Liver (tissue), 9 donors: ENCODE measurements around the gene APOF. TPM values are rescaled to one million over a fixed set of nuclear protein-coding genes. Genes with fewer than 3 reads are reported as not detected.

Experiments used
- DNase-seq: peaks from one replicate; pipeline ENCODE4 v3.0.0-alpha.2; 2017; ENCODE audit warnings: low spot score
- H3K27ac ChIP-seq, 2 donors: one replicate each; pipeline ENCODE4 v1.7.0; 2013; ENCODE audit warnings: inconsistent platforms in 2 of 2, low read length in 2 of 2, control low read depth in 1 of 2, low read depth in 1 of 2, mild to moderate bottlenecking in 1 of 2
- H3K27me3 ChIP-seq, 4 donors: one replicate each; pipeline versions ENCODE4 v1.6.1 to v1.7.0; 2013; ENCODE audit warnings: low read length in 3 of 4, inconsistent platforms in 1 of 4, mild to moderate bottlenecking in 1 of 4, moderate library complexity in 1 of 4; ENCODE audit not compliant: control insufficient read depth in 4 of 4, insufficient read depth in 4 of 4
- H3K36me3 ChIP-seq, 4 donors: one replicate each; pipeline versions ENCODE4 v1.6.1 to v1.7.0; 2013; ENCODE audit warnings: low read length in 3 of 4, mild to moderate bottlenecking in 3 of 4, low read depth in 1 of 4, moderate library complexity in 1 of 4; ENCODE audit not compliant: control insufficient read depth in 4 of 4, insufficient read depth in 3 of 4
- H3K4me1 ChIP-seq, 4 donors: one replicate each; pipeline versions ENCODE4 v1.6.1 to v1.7.0; 2013; ENCODE audit warnings: low read length in 3 of 4, mild to moderate bottlenecking in 3 of 4, moderate library complexity in 1 of 4; ENCODE audit not compliant: control insufficient read depth in 4 of 4, insufficient read depth in 4 of 4
- H3K4me3 ChIP-seq, 3 donors: one replicate each; pipeline versions ENCODE4 v1.6.1 to v1.7.0; 2013; ENCODE audit warnings: low read length in 3 of 3, control low read depth in 1 of 3, low read depth in 1 of 3, mild to moderate bottlenecking in 1 of 3
- H3K9ac ChIP-seq, 2 donors: one replicate each; pipeline ENCODE4 v1.7.0; 2013; ENCODE audit warnings: low read length in 2 of 2, mild to moderate bottlenecking in 2 of 2, moderate library complexity in 2 of 2, control low read depth in 1 of 2, low read depth in 1 of 2
- H3K9me3 ChIP-seq, 4 donors: one replicate each; pipeline versions ENCODE4 v1.6.1 to v1.7.0; 2013; ENCODE audit warnings: low read length in 3 of 4; ENCODE audit not compliant: control insufficient read depth in 4 of 4
- CTCF ChIP-seq: fragments of 150-350 bp; IDR thresholded peaks from 2 replicates; pipeline ENCODE4 v1.5.1; 2017; ENCODE audit warnings: improper control_type of control experiment, low read depth, low read length; ENCODE audit not compliant: missing input control
- EGR1 ChIP-seq, 2 donors: IDR thresholded peaks; 2 replicates each; pipeline ENCODE4 v1.6.1; 2016 to 2018; ENCODE audit warnings: antibody characterized with exemption in 2 of 2, low read depth in 2 of 2
- FOXA1 ChIP-seq: IDR thresholded peaks from 2 replicates; pipeline ENCODE4 v1.6.1; 2016; ENCODE audit warnings: antibody characterized with exemption
- FOXA2 ChIP-seq: IDR thresholded peaks from 2 replicates; pipeline ENCODE4 v1.6.1; 2016; ENCODE audit warnings: antibody characterized with exemption
- GABPA ChIP-seq, 2 donors: IDR thresholded peaks in 1 of 2; conservative IDR thresholded peaks in 1 of 2; 2 replicates each; pipeline ENCODE4 v1.6.1; 2016; ENCODE audit warnings: antibody characterized with exemption in 2 of 2, mild to moderate bottlenecking in 1 of 2, moderate library complexity in 1 of 2
- HNF4A ChIP-seq, 2 donors: conservative IDR thresholded peaks; 2 replicates each; pipeline ENCODE4 v1.6.1; 2016; ENCODE audit warnings: antibody characterized with exemption in 2 of 2, mild to moderate bottlenecking in 2 of 2
- HNF4G ChIP-seq: IDR thresholded peaks from 2 replicates; pipeline ENCODE4 v1.6.1; 2016; ENCODE audit warnings: antibody characterized with exemption
- JUND ChIP-seq, 2 donors: IDR thresholded peaks; 2 replicates each; pipeline ENCODE4 v1.6.1; 2016; ENCODE audit warnings: antibody characterized with exemption in 2 of 2
- MAX ChIP-seq: IDR thresholded peaks from 2 replicates; pipeline ENCODE4 v1.6.1; 2016; ENCODE audit warnings: antibody characterized with exemption
- NR2F2 ChIP-seq: IDR thresholded peaks from 2 replicates; pipeline ENCODE4 v1.6.1; 2016; ENCODE audit warnings: antibody characterized with exemption
- RAD21 ChIP-seq, 2 donors: IDR thresholded peaks; 2 replicates each; pipeline ENCODE4 v1.6.1; 2016; ENCODE audit warnings: antibody characterized with exemption in 2 of 2, mild to moderate bottlenecking in 2 of 2
- REST ChIP-seq: IDR thresholded peaks from 2 replicates; pipeline ENCODE4 v1.6.1; 2016; ENCODE audit warnings: antibody characterized with exemption, mild to moderate bottlenecking
- RXRA ChIP-seq, 2 donors: IDR thresholded peaks; 2 replicates each; pipeline ENCODE4 v1.6.1; 2017 to 2018; ENCODE audit warnings: antibody characterized with exemption in 2 of 2, mild to moderate bottlenecking in 1 of 2
- SP1 ChIP-seq: IDR thresholded peaks from 2 replicates; pipeline ENCODE4 v1.6.1; 2018; ENCODE audit warnings: antibody characterized with exemption, mild to moderate bottlenecking
- TAF1 ChIP-seq: conservative IDR thresholded peaks from 2 replicates; pipeline ENCODE4 v1.6.1; 2016; ENCODE audit warnings: antibody characterized with exemption, mild to moderate bottlenecking
- YY1 ChIP-seq: IDR thresholded peaks from 2 replicates; pipeline ENCODE4 v1.6.1; 2016; ENCODE audit warnings: antibody characterized with exemption, mild to moderate bottlenecking
- WGBS: extraction: QIAGEN DNeasy Blood & Tissue Kit; methylation state at CpG from one replicate; pipeline ENCODE4 v1.1.7; 2013; 5-methylcytosine and 5-hydroxymethylcytosine counted together
- polyA plus RNA-seq, 2 donors: library from polyadenylated mRNA; stranded (reverse) in 1 of 2; unstranded in 1 of 2; fragments of 200-250 nt in 1 of 2; fragments of >200 nt in 1 of 2; fragmentation: Nextera tagmentation in 1 of 2; extraction: Ambion mirVana in 1 of 2; gene quantifications; one replicate each; pipeline versions ENCODE4 v1.2.1 to v1.2.3, GENCODE V29; 2013 to 2015
- total RNA-seq, 2 donors: library from RNA; depleted of rRNA; stranded (reverse); fragments of >200 nt; gene quantifications; one replicate each; pipeline ENCODE4 v1.2.3, GENCODE V29; 2014
- TF ChIP-seq, protein P1 (sequence below): IDR thresholded peaks from 2 replicates; pipeline ENCODE4 v1.6.1; 2016; ENCODE audit warnings: antibody characterized with exemption
- TF ChIP-seq, protein P2 (sequence below): IDR thresholded peaks from 2 replicates; pipeline ENCODE4 v1.6.1; 2016; ENCODE audit warnings: antibody characterized with exemption
- donor health status: healthy.
- donor health status: healthy.
- donor health status: healthy.
- donor health status: healthy.
- donor health status: healthy.

APOF gene
- total and polyA plus RNA-seq, 4 donors = 11.9 to 335 (median 156) TPM

DNA sequence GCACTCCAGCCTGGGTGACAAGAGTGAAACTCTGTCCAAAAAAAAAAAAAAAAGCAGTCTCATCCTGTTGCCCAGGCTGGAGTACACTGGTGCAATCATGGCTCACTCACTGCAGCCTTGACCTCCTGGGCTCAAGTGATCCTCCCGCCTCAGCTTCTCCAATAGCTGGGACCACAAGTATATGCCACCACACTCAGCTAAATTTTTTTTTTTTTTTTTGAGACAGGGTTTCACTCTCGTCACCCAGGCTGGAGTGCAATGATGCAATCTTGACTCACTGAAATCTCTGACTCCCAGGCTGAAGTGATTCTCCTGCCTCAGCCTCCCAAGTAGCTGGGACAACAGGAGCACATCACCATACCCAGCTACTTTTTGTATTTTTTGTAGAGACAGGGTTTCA is 41.6 kb downstream of the APOF start:
- no peak overlapping the region for H3K4me3 ChIP-seq
- TF ChIP-seq, protein P1, sequence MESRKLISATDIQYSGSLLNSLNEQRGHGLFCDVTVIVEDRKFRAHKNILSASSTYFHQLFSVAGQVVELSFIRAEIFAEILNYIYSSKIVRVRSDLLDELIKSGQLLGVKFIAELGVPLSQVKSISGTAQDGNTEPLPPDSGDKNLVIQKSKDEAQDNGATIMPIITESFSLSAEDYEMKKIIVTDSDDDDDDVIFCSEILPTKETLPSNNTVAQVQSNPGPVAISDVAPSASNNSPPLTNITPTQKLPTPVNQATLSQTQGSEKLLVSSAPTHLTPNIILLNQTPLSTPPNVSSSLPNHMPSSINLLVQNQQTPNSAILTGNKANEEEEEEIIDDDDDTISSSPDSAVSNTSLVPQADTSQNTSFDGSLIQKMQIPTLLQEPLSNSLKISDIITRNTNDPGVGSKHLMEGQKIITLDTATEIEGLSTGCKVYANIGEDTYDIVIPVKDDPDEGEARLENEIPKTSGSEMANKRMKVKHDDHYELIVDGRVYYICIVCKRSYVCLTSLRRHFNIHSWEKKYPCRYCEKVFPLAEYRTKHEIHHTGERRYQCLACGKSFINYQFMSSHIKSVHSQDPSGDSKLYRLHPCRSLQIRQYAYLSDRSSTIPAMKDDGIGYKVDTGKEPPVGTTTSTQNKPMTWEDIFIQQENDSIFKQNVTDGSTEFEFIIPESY = no peak
- TF ChIP-seq FOXA2 (no peak), YY1 (no peak), JUND (IDR thresholded peaks at IDR 0.05) (no peak), NR2F2 (no peak), SP1 (no peak), TAF1 (no peak), RXRA (IDR thresholded peaks at IDR 0.05) (no peak), RAD21 (IDR thresholded peaks at IDR 0.05) (no peak), REST (no peak), GABPA (IDR thresholded peaks at IDR 0.05 in 1 of 2, conservative IDR thresholded peaks at IDR 0.05 in 1 of 2) (no peak), CTCF (no peak), EGR1 (IDR thresholded peaks at IDR 0.05; ENCODE audit: low read depth in 2 of 2) (no peak)
- peaks cover 0 to 10% (median 5%) of the 10 kb centered on the region in 4 donors for H3K4me1 ChIP-seq
- H3K9ac ChIP-seq = no peak overlapping the region
- no peaks in the 10 kb centered on the region for H3K27me3 ChIP-seq
- no peaks in the 10 kb centered on the region for H3K9me3 ChIP-seq
- WGBS = 96% methylated on average over 2 of the region's 2 CpGs
- peaks cover 11 to 61% (median 55%) of the 10 kb centered on the region in 4 donors for H3K36me3 ChIP-seq
- no peak overlapping the region for H3K27ac ChIP-seq
- DNase-seq = no peak

DNA sequence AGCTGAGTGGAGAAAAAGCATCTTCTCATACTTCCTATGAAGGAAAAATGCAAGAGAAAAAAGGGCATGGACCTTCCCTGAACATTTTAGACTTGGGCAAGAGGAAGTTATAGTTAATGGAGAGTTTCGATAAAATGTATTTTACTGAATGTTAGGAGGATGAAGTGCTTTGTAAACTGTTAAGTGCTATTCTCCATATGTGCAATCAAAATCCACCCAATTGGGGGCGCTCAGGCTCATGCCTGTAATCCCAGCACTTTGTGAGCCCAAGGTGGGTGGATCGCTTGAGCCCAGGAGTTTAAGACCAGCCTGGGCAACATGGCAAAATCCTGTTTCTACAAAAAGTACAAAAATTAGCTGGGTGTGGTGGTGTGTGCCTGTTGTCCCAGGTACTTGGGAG is 45.0 kb downstream of the APOF start:
- H3K36me3 ChIP-seq = peaks cover 15 to 33% (median 23%) of the 10 kb centered on the region in 4 donors
- WGBS = 97% methylated on average over 3 of the region's 3 CpGs
- DNase-seq = no peak
- TF ChIP-seq JUND (IDR thresholded peaks at IDR 0.05) (no peak), MAX (no peak), SP1 (no peak), FOXA2 (no peak), HNF4A (conservative IDR thresholded peaks at IDR 0.05) (no peak), EGR1 (IDR thresholded peaks at IDR 0.05; ENCODE audit: low read depth in 2 of 2) (no peak), FOXA1 (no peak), RAD21 (IDR thresholded peaks at IDR 0.05) (no peak), RXRA (IDR thresholded peaks at IDR 0.05) (no peak), YY1 (no peak), REST (no peak), NR2F2 (no peak), HNF4G (no peak)
- TF ChIP-seq, protein P1 = no peak
- TF ChIP-seq, protein P2, sequence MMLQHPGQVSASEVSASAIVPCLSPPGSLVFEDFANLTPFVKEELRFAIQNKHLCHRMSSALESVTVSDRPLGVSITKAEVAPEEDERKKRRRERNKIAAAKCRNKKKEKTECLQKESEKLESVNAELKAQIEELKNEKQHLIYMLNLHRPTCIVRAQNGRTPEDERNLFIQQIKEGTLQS = no peak

More for the DNA sequence above, 45.0 kb downstream of the APOF start:
- peaks cover 0 to 20% (median 14%) of the 10 kb centered on the region in 4 donors for H3K4me1 ChIP-seq
- no peaks in the 10 kb centered on the region for H3K27me3 ChIP-seq
- H3K9me3 ChIP-seq = no peaks in the 10 kb centered on the region
- H3K4me3 ChIP-seq = no peak overlapping the region
- H3K27ac ChIP-seq = no peak overlapping the region
- no peak overlapping the region for H3K9ac ChIP-seq
